H1 (cell line): Measurements from ENCODE around the gene MKI67. TPM values are rescaled to one million over a fixed set of nuclear protein-coding genes. Genes with fewer than 3 reads are reported as not detected.

Experiments
- CHD2 ChIP-seq: IDR thresholded peaks from 2 replicates; pipeline ENCODE4 v1.6.1; 2012; ENCODE audit warnings: low read length, improper control_type of control experiment
- GABPA ChIP-seq: IDR thresholded peaks from 2 replicates; pipeline ENCODE4 v1.6.1; 2011; ENCODE audit warnings: mild to moderate bottlenecking, low read length, moderate library complexity, borderline replicate concordance; ENCODE audit not compliant: insufficient read depth
- PHF8 ChIP-seq: fragments of 200-600 bp; sonication (generic); conservative IDR thresholded peaks from 2 replicates; pipeline ENCODE4 v1.7.1; 2012; ENCODE audit warnings: low read depth, mild to moderate bottlenecking, inconsistent platforms, low read length, moderate library complexity
- SP1 ChIP-seq: IDR thresholded peaks from 2 replicates; pipeline ENCODE4 v1.6.1; 2011; ENCODE audit warnings: low read depth, low read length
- polyA plus RNA-seq, 7 experiments: library from polyadenylated mRNA; depleted of rRNA in 3 of 7; stranded (reverse) in 5 of 7; unstranded in 2 of 7; fragments of >200 nt in 5 of 7; fragments of 200-250 nt in 2 of 7; gene quantifications; 1 replicate in 5 of 7; 2 replicates in 1 of 7; 4 replicates in 1 of 7; pipeline versions ENCODE4 v1.2.1 to v1.2.3, GENCODE V29; 2011 to 2013; ENCODE audit warnings: missing spikeins in 2 of 7, mixed read lengths in 2 of 7
- total RNA-seq: library from RNA; stranded (reverse); fragmentation: NEBNext Ultra II Directional; extraction: Animal tissue kit (Norgen Biotek cat#: 25700); gene quantifications from 2 replicates; pipeline ENCODE4 v1.2.1, GENCODE V29; 2021

Gene MKI67
- total and polyA plus RNA-seq, 2 of the 8 experiments (the other 6 are each of a cell fraction or from before 2014, with no cell fraction given) = 15.8 to 85.1 TPM

- no peak for TF ChIP-seq CHD2
- no peak for TF ChIP-seq SP1
- no peak for TF ChIP-seq PHF8
- no peak for TF ChIP-seq GABPA
Measured at GRCh38 chr10:128086003-128086863, 40.0 kb downstream of the MKI67 start (continued).
